Nephron (organoid): Measurements from ENCODE around the gene SLC25A20.
"Not testable (repeated sequence)": the region's sequence is repeated elsewhere in the genome, so short reads cannot be mapped to it uniquely, and the experiment has no call there.

Experiments used
- H3K27ac Mint-ChIP-seq, 3 experiments: 2 replicates each; pipeline ENCODE4 v1.8.0; 2020; ENCODE audit warnings: mixed read lengths in 3 of 3, mild to moderate bottlenecking in 2 of 3, moderate library complexity in 1 of 3
- H3K27me3 Mint-ChIP-seq: 2 replicates; pipeline ENCODE4 v1.8.0; 2021; ENCODE audit warnings: low read depth, mild to moderate bottlenecking, moderate library complexity, mixed read lengths
- H3K36me3 Mint-ChIP-seq: 2 replicates; pipeline ENCODE4 v1.8.0; 2020; ENCODE audit warnings: low read depth, mixed read lengths
- H3K4me1 Mint-ChIP-seq: 2 replicates; pipeline ENCODE4 v1.8.0; 2020; ENCODE audit warnings: mixed read lengths
- H3K4me3 Mint-ChIP-seq, 3 experiments: 2 replicates each; pipeline ENCODE4 v1.8.0; 2020; ENCODE audit warnings: mild to moderate bottlenecking in 3 of 3, mixed read lengths in 3 of 3, moderate library complexity in 2 of 3
- H3K9me3 Mint-ChIP-seq: 2 replicates; pipeline ENCODE4 v1.8.0; 2020; ENCODE audit warnings: mixed read lengths
- CTCF ChIP-seq, 3 experiments: fragments of 200-600 bp; sonication (generic); IDR thresholded peaks; one replicate each; pipeline ENCODE4 v1.5.0; 2021; ENCODE audit warnings: antibody characterized with exemption in 3 of 3; ENCODE audit not compliant: unreplicated experiment in 3 of 3

SLC25A20 gene

GRCh38 chr3:48915296-48915695 lies 16.6 kb upstream of the SLC25A20 start:
- no peaks in the 10 kb centered on the region for H3K27me3 Mint-ChIP-seq
- peak overlapping the region; percentile 28 to 67 (median 63) for H3K4me3 Mint-ChIP-seq
- peak overlapping the region in 2 of 3 experiments; percentile 38 to 56 for H3K27ac Mint-ChIP-seq
- H3K4me1 Mint-ChIP-seq, result peaks cover 14% of the 10 kb centered on the region
- H3K36me3 Mint-ChIP-seq, result no peaks in the 10 kb centered on the region
- TF ChIP-seq CTCF (IDR thresholded peaks at IDR 0.05; ENCODE audit: unreplicated experiment in 3 of 3), result no peak
- no peaks in the 10 kb centered on the region for H3K9me3 Mint-ChIP-seq

- not testable (repeated sequence) for H3K4me3 Mint-ChIP-seq, H3K36me3 Mint-ChIP-seq, H3K27ac Mint-ChIP-seq, H3K9me3 Mint-ChIP-seq, H3K27me3 Mint-ChIP-seq, H3K4me1 Mint-ChIP-seq
Measured at GRCh38 chr3:48907026-48907425, 8.3 kb upstream of the SLC25A20 start.

- Mint-ChIP-seq H3K36me3 (no peaks in the 10 kb centered on the region), H3K27me3 (no peaks in the 10 kb centered on the region), H3K9me3 (no peaks in the 10 kb centered on the region), H3K4me3 (peak overlapping the region; percentile 92), H3K27ac (peak overlapping the region; percentile 24 to 86 (median 24)), H3K4me1 (peaks cover 22% of the 10 kb centered on the region)
- no peak for TF ChIP-seq CTCF (IDR thresholded peaks at IDR 0.05; ENCODE audit: unreplicated experiment in 3 of 3)
Measured at GRCh38 chr3:48899273-48899672, 591 bp upstream of the SLC25A20 start.

GRCh38 chr3:48897460-48898376 lies 964 bp downstream of the SLC25A20 start:
- Mint-ChIP-seq H3K4me3 (peak overlapping the region; percentile 92), H3K4me1 (peaks cover 22% of the 10 kb centered on the region), H3K36me3 (no peaks in the 10 kb centered on the region), H3K9me3 (no peaks in the 10 kb centered on the region), H3K27ac (peak overlapping the region; percentile 24 to 83 (median 80)), H3K27me3 (no peaks in the 10 kb centered on the region)
- TF ChIP-seq CTCF (IDR thresholded peaks at IDR 0.05; ENCODE audit: unreplicated experiment in 3 of 3), result no peak

GRCh38 chr3:48896936-48897335 lies 1.7 kb downstream of the SLC25A20 start:
- H3K27me3 Mint-ChIP-seq, result no peaks in the 10 kb centered on the region
- no peaks in the 10 kb centered on the region for H3K36me3 Mint-ChIP-seq

GRCh38 chr3:48894516-48894915 lies 4.2 kb downstream of the SLC25A20 start:
- no peaks in the 10 kb centered on the region for H3K9me3 Mint-ChIP-seq
- no peak overlapping the region for H3K27ac Mint-ChIP-seq
- peaks cover 22% of the 10 kb centered on the region for H3K4me1 Mint-ChIP-seq
- H3K36me3 Mint-ChIP-seq, result peaks cover 4% of the 10 kb centered on the region
- H3K27me3 Mint-ChIP-seq, result no peaks in the 10 kb centered on the region
- TF ChIP-seq CTCF (IDR thresholded peaks at IDR 0.05; ENCODE audit: unreplicated experiment in 3 of 3), result no peak
- no peak overlapping the region for H3K4me3 Mint-ChIP-seq

More at GRCh38 chr3:48896936-48897335, 1.7 kb downstream of the SLC25A20 start:
- Mint-ChIP-seq H3K4me1 (peaks cover 22% of the 10 kb centered on the region), H3K9me3 (no peaks in the 10 kb centered on the region), H3K27ac (peak overlapping the region; percentile 24 to 83 (median 68)), H3K4me3 (peak overlapping the region; percentile 40 to 92 (median 68))
- no peak for TF ChIP-seq CTCF (IDR thresholded peaks at IDR 0.05; ENCODE audit: unreplicated experiment in 3 of 3)
